HG02610 (cell line): ENCODE data around the gene PRKAG1.
"Not testable (repeated sequence)": the region's sequence is repeated elsewhere in the genome, so short reads cannot be mapped to it uniquely, and the experiment has no call there.

ENCODE experiments used
- ATAC-seq: cut with Tn5 transposase; IDR thresholded peaks from one replicate; pipeline ENCODE4 v1.9.1; 2021; ENCODE audit warnings: mild to moderate bottlenecking, moderate library complexity; ENCODE audit not compliant: unreplicated experiment

Gene PRKAG1

DNA sequence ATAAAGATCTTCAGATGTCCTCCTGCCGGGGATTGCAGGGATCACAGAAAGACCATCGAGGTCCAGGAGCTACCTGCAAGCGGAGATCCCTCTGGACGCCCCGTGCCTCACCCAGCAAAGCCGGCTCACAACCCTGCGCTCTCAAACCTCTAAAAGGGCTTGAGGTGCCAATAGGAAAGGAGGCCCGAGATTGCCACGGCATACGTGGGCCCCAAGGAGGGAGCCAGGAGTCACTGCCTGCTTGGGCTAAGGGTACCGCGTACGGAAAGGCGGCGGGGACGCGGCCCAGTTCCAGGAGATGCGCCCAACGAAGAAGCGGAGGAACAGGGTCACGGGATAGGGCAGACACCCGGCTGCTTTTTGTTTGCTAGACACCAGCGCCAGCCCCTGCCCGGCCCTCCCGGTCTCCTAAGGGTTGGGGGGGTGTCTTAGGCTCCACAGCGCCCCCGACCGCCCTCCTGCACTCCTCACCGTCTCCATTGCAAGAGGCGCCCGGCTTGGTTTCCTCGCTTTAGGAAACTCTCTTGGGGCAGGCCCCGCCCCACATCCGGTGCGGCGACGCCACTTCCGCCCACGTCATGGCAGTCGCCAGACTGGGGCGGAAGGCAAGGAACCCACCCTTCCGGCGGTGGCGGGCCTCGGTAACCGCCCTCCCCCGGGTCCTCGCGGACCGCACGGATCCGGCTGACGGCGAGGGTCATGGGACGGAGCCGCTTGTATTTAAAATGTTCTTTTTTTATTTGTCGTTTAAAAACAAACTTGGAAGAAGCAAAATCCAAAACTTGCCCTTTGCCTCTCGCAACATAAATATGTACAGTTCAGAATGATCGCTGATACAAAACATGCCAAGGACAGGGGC, at the start of gene PRKAG1:
PRKAG1 (minus strand) TSS at position 516 of the 859 bp plus-strand sequence; CDS start at position 480, 36 bp downstream.
- peak; percentile 89 for ATAC-seq

DNA sequence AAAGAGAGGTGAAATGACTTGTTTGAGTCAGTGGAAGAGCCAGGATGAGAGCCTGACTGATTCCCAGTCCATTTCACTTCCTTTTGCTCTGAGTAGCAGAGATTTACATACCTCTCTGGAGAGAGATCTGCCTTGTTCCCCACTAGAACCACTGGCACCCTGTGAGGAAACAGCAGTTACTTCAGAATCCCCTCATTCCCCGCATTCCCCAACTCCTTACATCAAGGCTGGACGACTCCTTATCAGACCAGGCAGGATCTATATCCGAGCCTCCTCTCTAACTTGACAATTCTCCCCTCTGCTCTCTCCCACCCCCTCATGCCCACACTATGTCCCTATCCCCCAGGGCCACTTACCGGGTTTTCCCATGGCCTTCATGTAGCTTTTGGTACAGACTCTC, 47.5 kb upstream of the PRKAG1 start:
- ATAC-seq: no peak

DNA sequence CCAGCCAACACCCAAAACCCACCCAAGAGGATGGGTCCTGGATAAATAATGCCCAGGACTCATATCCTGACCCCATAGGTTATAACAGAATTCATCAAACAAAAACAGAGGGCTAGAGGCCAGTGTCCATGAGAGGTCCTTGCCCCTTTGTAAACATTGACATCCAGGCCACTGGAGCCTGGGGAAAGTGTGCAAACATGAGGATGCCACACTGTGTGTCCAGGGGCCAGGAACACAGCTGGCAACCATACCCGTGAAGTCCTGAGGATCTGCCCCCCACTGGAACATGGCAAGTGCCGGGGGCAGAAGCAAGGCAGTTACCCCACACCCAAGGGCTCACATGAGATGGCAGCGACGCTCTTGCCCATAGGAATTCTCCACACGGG, 46.2 kb upstream of the PRKAG1 start:
- no peak for ATAC-seq

GRCh38 chr12:49061916-49062315, 43.3 kb upstream of the PRKAG1 start:
- ATAC-seq: not testable (repeated sequence)

GRCh38 chr12:49061157-49061650, 42.6 kb upstream of the PRKAG1 start:
- ATAC-seq: no peak

- peak; percentile 46 for ATAC-seq
These were observed 41.9 kb upstream of the PRKAG1 start, which contains the start of gene KMT2D for GRCh38 chr12:49060237-49061156. Gene KMT2D, minus strand, starts transcription at chr12:49060794. Its CDS starts 5,470 bp downstream, at chr12:49055324.

- peak; percentile 10 for ATAC-seq
These were observed 41.0 kb upstream of the PRKAG1 start for GRCh38 chr12:49059299-49060171.

DNA sequence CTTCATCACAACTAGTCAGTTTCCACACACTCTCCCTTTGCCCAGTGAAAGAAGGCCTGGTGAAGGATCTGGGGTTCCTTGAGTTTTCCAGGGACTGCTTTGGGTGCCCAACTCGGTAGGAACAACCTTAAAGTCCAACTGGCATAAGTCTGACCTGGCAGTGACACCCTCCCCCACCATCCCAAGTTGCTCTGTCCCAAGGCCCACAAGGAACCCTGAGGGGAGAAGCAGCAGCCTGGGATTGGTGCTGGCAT, 40.4 kb upstream of the PRKAG1 start:
- no peak for ATAC-seq

DNA sequence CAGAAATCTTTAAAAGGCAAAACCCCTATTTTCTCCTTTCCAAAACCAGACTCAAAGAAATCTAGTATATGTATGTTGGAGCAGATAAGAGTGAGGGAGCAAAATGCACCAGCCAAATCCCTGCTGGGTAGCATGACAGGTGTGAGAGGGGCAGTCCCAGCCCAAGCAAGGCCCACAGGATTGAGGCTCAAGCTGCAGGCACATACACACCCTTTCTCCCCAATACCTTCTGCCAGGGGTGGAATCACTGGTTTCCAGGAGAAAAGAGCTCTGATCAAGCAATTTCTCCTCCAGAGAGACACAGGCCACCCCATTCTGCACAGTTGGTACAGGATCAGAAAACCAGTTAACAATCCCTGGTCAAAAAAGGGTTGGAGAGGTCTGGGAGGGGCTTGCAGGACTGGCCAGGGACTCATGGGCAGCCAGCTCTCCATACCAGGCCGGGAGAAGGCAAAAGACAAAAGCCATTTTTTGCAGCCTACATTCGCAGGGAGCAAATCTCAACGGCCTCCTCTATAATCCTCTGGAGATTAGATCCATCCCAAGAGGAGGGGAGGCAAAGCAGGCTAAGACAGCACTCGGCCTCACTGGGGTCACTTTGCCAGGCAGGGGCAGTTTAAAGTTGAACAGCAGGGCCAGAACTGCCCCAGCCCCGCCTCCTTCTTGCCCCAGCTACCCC, 39.9 kb upstream of the PRKAG1 start:
- no peak for ATAC-seq

GRCh38 chr12:49057888-49058287, 39.3 kb upstream of the PRKAG1 start:
- ATAC-seq: no peak

DNA sequence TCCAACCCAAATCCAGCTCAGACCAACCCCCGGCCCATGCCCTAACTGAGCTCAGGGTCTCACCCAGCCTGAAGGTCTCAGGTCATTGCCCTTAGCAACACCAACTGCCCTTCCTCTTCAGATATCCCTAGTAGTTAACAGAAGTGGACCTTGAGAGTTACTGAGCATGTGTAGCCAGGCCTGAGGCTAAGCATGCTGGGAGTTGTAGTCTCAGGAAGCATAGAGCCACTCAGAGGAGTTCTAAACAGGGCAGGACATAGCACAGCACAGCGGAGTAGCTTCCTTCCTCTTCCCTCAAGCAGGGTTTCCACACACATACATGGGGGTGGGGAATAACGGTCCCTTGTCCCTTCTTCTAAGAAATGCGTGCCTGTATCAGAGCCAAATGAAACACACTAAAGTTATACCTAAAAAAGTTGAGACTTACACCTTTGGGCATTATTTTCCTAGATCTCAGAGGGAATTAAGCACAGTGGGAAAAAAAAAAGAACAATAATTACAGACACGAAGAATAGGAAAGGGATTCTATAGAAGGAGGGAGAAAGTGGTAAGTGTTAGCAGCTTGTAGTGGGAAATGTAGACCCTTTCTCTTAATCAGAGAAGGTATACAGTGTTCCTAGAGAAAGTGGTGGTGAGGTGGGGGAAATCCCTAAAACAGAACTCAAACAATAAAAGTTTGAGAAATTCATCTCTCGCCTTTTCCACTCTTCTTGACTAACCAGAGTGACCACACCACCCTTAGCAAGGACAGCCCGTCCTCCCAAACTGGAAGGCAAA, 37.6 kb upstream of the PRKAG1 start:
- peak; percentile 76 for ATAC-seq

DNA sequence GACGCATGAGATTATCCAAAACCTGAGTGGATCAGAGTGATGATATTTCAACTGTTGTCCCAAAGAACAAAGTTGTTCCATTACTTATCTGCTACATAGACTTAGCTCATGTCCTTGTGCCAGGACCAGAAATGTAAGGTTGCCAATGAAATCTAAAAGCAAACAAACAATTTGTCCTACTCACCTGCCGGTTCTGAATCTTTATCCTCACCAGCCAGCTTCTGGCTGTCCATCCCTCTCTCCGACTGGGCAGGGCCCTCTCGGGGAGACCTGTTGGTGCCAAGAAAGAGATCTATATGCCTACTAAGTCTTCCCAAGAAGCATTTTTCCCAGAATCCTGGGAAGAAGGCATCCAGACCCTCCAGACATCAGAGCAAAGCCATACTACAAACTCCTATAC, 36.5 kb upstream of the PRKAG1 start:
- ATAC-seq: no peak

- no peak for ATAC-seq
These were observed 35.9 kb upstream of the PRKAG1 start for GRCh38 chr12:49054524-49054923.

- no peak for ATAC-seq
These were observed 35.5 kb upstream of the PRKAG1 start for GRCh38 chr12:49054096-49054495.

DNA sequence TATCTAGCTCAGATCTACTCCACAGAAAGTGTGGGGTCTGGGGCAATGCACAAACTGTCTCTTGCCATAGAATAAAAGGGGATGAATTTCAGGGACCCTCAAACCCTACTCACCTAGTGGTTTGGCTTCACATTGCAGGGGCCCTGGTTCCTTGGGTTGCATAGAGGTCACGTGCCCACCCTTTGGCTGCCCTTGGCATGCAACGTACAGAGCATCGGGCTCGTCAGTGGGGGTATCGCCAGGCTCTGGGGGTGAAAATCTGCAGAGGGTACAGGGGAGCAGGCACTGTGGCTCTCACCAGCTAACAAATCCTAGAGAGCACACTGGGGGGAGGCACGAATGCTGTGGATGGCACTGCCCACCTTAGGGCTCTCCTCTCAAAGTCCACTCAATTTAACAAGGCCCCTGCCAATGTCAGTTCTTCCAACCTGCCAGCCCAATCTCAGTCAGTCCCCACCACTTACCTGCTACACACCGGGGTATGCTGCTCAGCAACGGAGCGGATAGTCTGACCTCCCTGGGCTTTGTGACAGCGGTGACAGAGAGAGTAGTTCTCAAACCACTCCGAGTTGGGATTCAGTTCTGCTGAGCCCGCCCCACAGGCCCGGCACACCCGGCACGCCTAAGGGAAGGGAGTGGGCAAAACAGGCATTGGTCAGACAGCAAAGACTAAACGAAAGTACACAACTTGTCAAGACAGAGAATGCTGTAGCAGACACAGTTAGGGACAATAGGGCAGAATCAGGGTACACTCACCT, 34.1 kb upstream of the PRKAG1 start:
- ATAC-seq: no peak

GRCh38 chr12:49051777-49052438, 33.3 kb upstream of the PRKAG1 start:
- ATAC-seq: no peak

GRCh38 chr12:49051373-49051764, 32.8 kb upstream of the PRKAG1 start:
- ATAC-seq: no peak
